B cell (primary cell): ENCODE measurements around the gene HTRA2. TPM values are rescaled to one million over a fixed set of nuclear protein-coding genes. Genes with fewer than 3 reads are reported as not detected.

Experiments
- ATAC-seq: fragments of 200-7000 bp; cut with Tn5 transposase; one replicate; pipeline ENCODE4 v1.10.0; 2021; ENCODE audit warnings: low read depth, mild to moderate bottlenecking, moderate number of reproducible peaks, moderate library complexity
- CTCF ChIA-PET: fragments of 350-600 bp; sonication (Branson Sonifier 250); formaldehyde crosslinking; loops from one replicate; lab custom pipeline; 2021; ENCODE audit warnings: antibody characterized with exemption, inconsistent platforms; lab: Charles Lee
- POLR2A ChIA-PET: fragments of 350-600 bp; sonication (Branson Sonifier 250); formaldehyde crosslinking; loops from one replicate; lab custom pipeline; 2021; ENCODE audit warnings: antibody characterized with exemption; lab: Charles Lee
- DNase-seq: peaks from one replicate; pipeline ENCODE4 v3.0.0; 2013
- H2AFZ ChIP-seq: 2 replicates; pipeline ENCODE4 v1.6.1; 2012; ENCODE audit warnings: mild to moderate bottlenecking, low read depth, low read length; ENCODE audit not compliant: insufficient read depth, poor library complexity, severe bottlenecking
- H3K27ac ChIP-seq, 2 donors: 1 replicate in 1 of 2; 2 replicates in 1 of 2; pipeline ENCODE4 v1.5.1; 2012 to 2013; ENCODE audit warnings: low read length in 2 of 2, mild to moderate bottlenecking in 2 of 2, moderate library complexity in 1 of 2
- H3K27me3 ChIP-seq, 4 experiments: fragments of 200-600 bp in 1 of 4; sonication (generic) in 1 of 4; replicated peaks in 1 of 4; 1 replicate in 2 of 4; 2 replicates in 2 of 4; pipeline versions ENCODE4 v1.6.1 to v1.7.0; 2013 to 2016; ENCODE audit warnings: low read length in 3 of 4, mild to moderate bottlenecking in 2 of 4, mixed read lengths in 1 of 4, moderate library complexity in 1 of 4; ENCODE audit not compliant: insufficient read depth in 4 of 4, control insufficient read depth in 3 of 4; ENCODE audit errors: control extremely low read depth in 1 of 4
- H3K36me3 ChIP-seq, 2 experiments: replicated peaks in 1 of 2; 1 replicate in 1 of 2; 2 replicates in 1 of 2; pipeline versions ENCODE4 v1.6.1 to v1.7.1; 2013; ENCODE audit warnings: low read length in 1 of 2; ENCODE audit not compliant: insufficient read depth in 2 of 2, control insufficient read depth in 1 of 2; ENCODE audit errors: control extremely low read depth in 1 of 2, extremely low read depth in 1 of 2
- H3K4me1 ChIP-seq, 2 donors: fragments of 200-600 bp in 1 of 2; sonication (generic) in 1 of 2; 1 replicate in 1 of 2; 2 replicates in 1 of 2; pipeline versions ENCODE4 v1.5.1 to v1.6.1; 2013 to 2017; ENCODE audit warnings: low read length in 2 of 2; ENCODE audit not compliant: control insufficient read depth in 2 of 2, insufficient read depth in 2 of 2
- H3K4me2 ChIP-seq: replicated peaks from 2 replicates; pipeline ENCODE3; 2012; ENCODE audit warnings: mild to moderate bottlenecking, low read depth, low read length; ENCODE audit not compliant: poor library complexity, severe bottlenecking
- H3K4me3 ChIP-seq, 5 experiments: fragments of 200-600 bp in 1 of 5; sonication (generic) in 1 of 5; 1 replicate in 3 of 5; 2 replicates in 2 of 5; pipeline versions ENCODE4 v1.5.1 to v1.7.0; 2011 to 2016; ENCODE audit warnings: low read length in 4 of 5, mild to moderate bottlenecking in 4 of 5, low read depth in 2 of 5, control low read depth in 1 of 5, moderate library complexity in 1 of 5; ENCODE audit not compliant: insufficient read depth in 1 of 5; ENCODE audit errors: control extremely low read depth in 1 of 5, extremely low read depth in 1 of 5
- H3K79me2 ChIP-seq: fragments of 200-600 bp; sonication (generic); one replicate; pipeline ENCODE4 v1.6.0; 2016; ENCODE audit warnings: low read length; ENCODE audit not compliant: control insufficient read depth, insufficient read depth
- H3K9ac ChIP-seq: fragments of 200-600 bp; sonication (generic); 2 replicates; pipeline ENCODE4 v1.6.1; 2017; ENCODE audit warnings: mild to moderate bottlenecking, low read length, moderate library complexity
- H3K9me3 ChIP-seq, 3 donors: one replicate each; pipeline versions ENCODE4 v1.6.1 to v1.7.1; 2013; ENCODE audit warnings: low read length in 2 of 3; ENCODE audit not compliant: control insufficient read depth in 2 of 3, insufficient read depth in 1 of 3; ENCODE audit errors: control extremely low read depth in 1 of 3
- H4K20me1 ChIP-seq: 2 replicates; pipeline ENCODE4 v1.6.0; 2012; ENCODE audit warnings: mild to moderate bottlenecking, low read length; ENCODE audit not compliant: insufficient read depth, control insufficient read depth, poor library complexity, severe bottlenecking
- H3K27ac Mint-ChIP-seq: one replicate; pipeline ENCODE4 v1.8.0; 2021; ENCODE audit warnings: mixed read lengths
- H3K27me3 Mint-ChIP-seq: one replicate; pipeline ENCODE4 v1.8.0; 2021; ENCODE audit warnings: mixed read lengths
- H3K4me1 Mint-ChIP-seq: one replicate; pipeline ENCODE4 v1.8.0; 2021; ENCODE audit warnings: mixed read lengths
- H3K4me3 Mint-ChIP-seq: one replicate; pipeline ENCODE4 v1.8.0; 2021; ENCODE audit warnings: mixed read lengths
- H3K9me3 Mint-ChIP-seq: one replicate; pipeline ENCODE4 v1.8.0; 2022; ENCODE audit warnings: mixed read lengths; ENCODE audit not compliant: insufficient read depth
- CTCF ChIP-seq: fragments of 200-600 bp; IDR thresholded peaks from one replicate; pipeline ENCODE4 v1.8.0; 2022; ENCODE audit warnings: antibody characterized with exemption, mild to moderate bottlenecking
- EZH2 ChIP-seq: IDR thresholded peaks from 2 replicates; pipeline ENCODE4 v1.6.1; 2012; ENCODE audit warnings: borderline replicate concordance, low read depth, mild to moderate bottlenecking, moderate library complexity, low read length; ENCODE audit not compliant: insufficient read depth, poor library complexity, severe bottlenecking
- WGBS: methylation state at CpG from one replicate; pipeline ENCODE4 v1.1.5; 2013; ENCODE audit warnings: missing lambda C conversion rate; ENCODE audit not compliant: insufficient coverage; 5-methylcytosine and 5-hydroxymethylcytosine counted together
- intact Hi-C: fragments of 100-400 bp; cut with micrococcal nuclease; formaldehyde crosslinking; loops from one replicate; pipeline ENCODE4 v1.10.0; 2022
- polyA plus RNA-seq: library from polyadenylated mRNA; depleted of rRNA; stranded (reverse); fragments of >200 nt; gene quantifications from 2 replicates; pipeline ENCODE4 v1.2.3, GENCODE V29; 2012
- total RNA-seq, 2 donors: library from RNA; stranded (reverse); fragments of 120-200 nt in 1 of 2; gene quantifications; 1 replicate in 1 of 2; 2 replicates in 1 of 2; pipeline versions ENCODE4 v1.2.3 to v1.2.4, GENCODE V29; 2013 to 2022

Gene HTRA2
- total and polyA plus RNA-seq, 2 donors (not counting 1 experiment from before 2014, with no cell fraction given): 52.8 to 111 TPM

GRCh38 chr2:74538881-74539339, 9.2 kb downstream of the HTRA2 start:
- H3K27me3 ChIP-seq: no peaks in the 10 kb centered on the region
- POLR2A ChIA-PET: interaction anchor here (1.0 to 1.7 kb wide), 5 partner anchors 9 to 81 kb away, joined by 3 to 10 read pairs (median 4); partner anchors contain the start of genes AUP1, HTRA2, PCGF1 and WBP1
- H3K79me2 ChIP-seq: no peaks in the 10 kb centered on the region
- peak overlapping the region; percentile 72 for H3K9ac ChIP-seq
- peak overlapping the region; percentile 76 to 90 for H3K27ac ChIP-seq
- peak; percentile 80 for ATAC-seq
- CTCF ChIA-PET: interaction anchor here (0.7 to 3.0 kb wide), 7 partner anchors 8 to 289 kb away, joined by 3 to 11 read pairs (median 6); partner anchors contain the start of genes CCDC142, PCGF1 and TTC31
- TF ChIP-seq CTCF: no peak
- TF ChIP-seq EZH2: no peak
- no peaks in the 10 kb centered on the region for H3K9me3 ChIP-seq
- Mint-ChIP-seq H3K9me3 (no peaks in the 10 kb centered on the region), H3K4me1 (peaks cover 29% of the 10 kb centered on the region), H3K27ac (peak overlapping the region; percentile 95), H3K27me3 (no peaks in the 10 kb centered on the region), H3K4me3 (peak overlapping the region; percentile 89)
- peak; percentile 76 for DNase-seq
- H4K20me1 ChIP-seq: no peaks in the 10 kb centered on the region
- H3K4me1 ChIP-seq: peaks cover 18 to 29% of the 10 kb centered on the region in 2 donors
- 6% methylated on average over 5 of the region's 7 CpGs for WGBS
- H2AFZ ChIP-seq: peak overlapping the region; percentile 77
- H3K36me3 ChIP-seq: peaks cover 0 to 1% of the 10 kb centered on the region in 2 experiments
- intact Hi-C loops: no loop called here
- H3K4me2 ChIP-seq: peak overlapping the region; percentile 86
- peak overlapping the region in 4 of 5 experiments; percentile 49 to 66 (median 54) for H3K4me3 ChIP-seq

DNA sequence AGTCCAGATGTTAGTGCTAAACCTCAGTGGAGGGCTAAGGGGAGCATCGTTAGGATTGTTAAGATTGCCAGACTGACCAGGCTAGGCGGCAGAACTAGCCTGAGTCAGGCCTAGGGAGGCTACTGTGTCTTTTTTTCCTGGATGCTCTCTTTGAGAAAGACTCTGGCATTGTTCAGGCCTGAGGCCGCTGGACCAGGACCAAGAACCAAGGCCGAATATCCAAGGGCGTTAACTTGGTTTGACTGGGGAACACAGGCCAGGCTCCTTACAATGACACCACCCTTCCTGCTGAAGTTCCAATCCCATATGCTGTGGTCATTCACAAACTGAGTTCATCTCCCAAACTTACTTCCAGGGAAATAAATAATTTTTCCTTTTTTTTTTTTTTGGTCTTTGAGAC, 10.6 kb downstream of the HTRA2 start:
- H3K9me3 Mint-ChIP-seq: no peaks in the 10 kb centered on the region
- CTCF ChIA-PET: interaction anchor here (1.4 to 3.0 kb wide), 4 partner anchors 8 to 291 kb away, joined by 3 to 11 read pairs (median 6); partner anchors contain the start of genes CCDC142 and TTC31

More for the DNA sequence above, 10.6 kb downstream of the HTRA2 start:
- DNase-seq: no peak
- Histone ChIP-seq H4K20me1 (no peaks in the 10 kb centered on the region), H3K4me1 (peaks cover 18 to 29% of the 10 kb centered on the region in 2 donors), H3K27ac (no peak overlapping the region), H3K4me2 (peak overlapping the region; percentile 86), H3K27me3 (no peaks in the 10 kb centered on the region), H3K79me2 (no peaks in the 10 kb centered on the region), H2AFZ (no peak overlapping the region), H3K4me3 (no peak overlapping the region), H3K9ac (no peak overlapping the region), H3K36me3 (no peaks in the 10 kb centered on the region), H3K9me3 (no peaks in the 10 kb centered on the region)
- POLR2A ChIA-PET: interaction anchor here (1.5 kb wide), 1 partner anchor 82 kb away, joined by 3 read pairs; the partner anchor contains the start of gene WBP1
- no peak for ATAC-seq
- Mint-ChIP-seq H3K27me3 (no peaks in the 10 kb centered on the region), H3K4me1 (peaks cover 29% of the 10 kb centered on the region), H3K27ac (no peak overlapping the region), H3K4me3 (no peak overlapping the region)
- 100% methylated on average over 5 of the region's 5 CpGs for WGBS
- TF ChIP-seq CTCF: no peak
- no peak for TF ChIP-seq EZH2
- intact Hi-C loops: no loop called here
